HG03175 (cell line): ENCODE measurements around the gene PAMR1.
"Not testable (repeated sequence)": the region's sequence is repeated elsewhere in the genome, so short reads cannot be mapped to it uniquely, and the experiment has no call there.

Experiments
- ATAC-seq: cut with Tn5 transposase; IDR thresholded peaks from one replicate; pipeline ENCODE4 v1.9.1; 2021; ENCODE audit warnings: mild to moderate bottlenecking, moderate library complexity; ENCODE audit not compliant: unreplicated experiment

PAMR1 gene

GRCh38 chr11:35545391-35546003 lies 20.1 kb upstream of the PAMR1 start:
- no peak for ATAC-seq

DNA sequence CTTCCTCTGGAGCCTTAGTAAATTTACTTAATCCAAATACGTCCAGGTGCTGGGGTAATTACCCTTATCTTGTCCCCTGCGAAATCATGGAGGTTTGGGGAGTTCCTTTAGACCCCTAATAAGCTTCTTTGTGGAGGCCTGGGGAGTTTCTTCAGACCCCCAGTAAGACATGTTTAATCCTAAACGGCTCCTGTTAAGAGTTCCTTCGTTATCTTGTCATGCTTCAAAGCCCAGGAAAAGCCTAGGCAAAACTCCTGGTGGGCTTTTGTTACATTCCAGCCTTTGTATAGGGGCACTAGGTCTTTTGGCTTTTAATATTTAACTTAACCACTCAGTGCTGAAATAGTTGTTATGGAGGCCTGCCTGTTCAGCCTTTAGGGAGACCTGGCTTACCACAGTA lies 18.1 kb upstream of the PAMR1 start:
- no peak for ATAC-seq

- ATAC-seq, result no peak
Observed at GRCh38 chr11:35541621-35542375, 16.4 kb upstream of the PAMR1 start.

DNA sequence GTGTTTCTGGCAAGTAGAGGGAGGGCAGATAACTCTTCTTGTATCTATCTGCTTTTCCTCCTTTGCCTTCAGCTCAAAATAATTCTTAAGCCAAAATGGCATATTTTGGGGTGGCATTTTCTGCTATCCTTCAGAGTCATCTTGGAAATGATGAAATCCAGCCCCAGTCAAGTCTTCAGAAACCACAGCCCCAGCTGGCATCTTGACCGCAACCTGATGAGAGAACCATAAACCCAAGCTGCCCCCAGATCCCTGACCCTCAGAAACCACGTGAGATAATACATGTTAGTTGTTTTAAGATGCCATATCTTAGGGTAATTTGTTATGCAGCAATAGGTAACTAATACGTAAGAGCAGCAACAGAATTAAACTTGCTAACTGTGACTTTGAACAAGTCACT lies 15.1 kb upstream of the PAMR1 start:
- no peak for ATAC-seq

DNA sequence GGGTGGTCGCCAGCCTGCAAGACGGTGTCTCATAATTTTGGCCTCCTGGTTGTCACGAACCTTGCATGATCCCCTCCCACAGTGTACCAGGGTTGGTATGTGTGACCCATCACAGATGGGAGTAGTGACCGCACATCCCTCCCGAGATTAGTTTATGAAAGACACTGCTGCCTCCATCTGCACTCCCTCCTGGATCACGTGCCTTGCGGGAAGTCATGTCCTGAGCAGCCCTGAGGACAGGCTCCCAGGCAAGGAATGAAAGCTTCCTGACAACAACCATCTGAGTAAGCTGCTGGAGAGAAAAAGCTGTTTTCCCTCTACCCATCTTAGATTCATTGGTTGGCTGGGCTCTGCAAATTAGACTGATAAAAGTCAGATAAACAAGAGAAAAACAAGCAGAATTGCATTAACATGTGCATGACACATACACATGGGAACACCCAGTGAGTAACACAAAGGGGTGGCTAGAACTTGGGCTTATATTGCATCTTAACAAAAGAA lies 14.4 kb upstream of the PAMR1 start:
- no peak for ATAC-seq

DNA sequence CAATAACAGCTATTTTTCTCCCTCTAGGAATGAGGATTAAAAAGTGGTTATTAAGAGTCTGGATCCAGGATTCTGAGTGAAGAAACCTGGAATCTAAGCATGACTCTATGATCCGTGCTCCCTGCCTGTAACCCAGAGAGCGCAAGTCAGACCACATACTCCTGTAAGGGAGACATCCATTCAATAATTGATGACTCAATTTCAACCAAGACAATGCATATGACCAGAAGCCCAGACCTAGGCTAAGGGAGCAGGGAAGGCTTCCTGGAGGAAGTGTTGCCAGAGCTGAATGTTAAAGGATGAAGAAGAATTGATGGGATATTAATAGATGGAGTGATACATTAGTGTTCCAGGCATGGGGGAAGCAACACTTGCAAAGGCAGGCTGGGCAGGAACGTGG lies 13.8 kb upstream of the PAMR1 start:
- no peak for ATAC-seq

GRCh38 chr11:35536470-35536869 lies 11.1 kb upstream of the PAMR1 start:
- no peak for ATAC-seq

- no peak for ATAC-seq
Observed at GRCh38 chr11:35531246-35531645, 5.8 kb upstream of the PAMR1 start.

DNA sequence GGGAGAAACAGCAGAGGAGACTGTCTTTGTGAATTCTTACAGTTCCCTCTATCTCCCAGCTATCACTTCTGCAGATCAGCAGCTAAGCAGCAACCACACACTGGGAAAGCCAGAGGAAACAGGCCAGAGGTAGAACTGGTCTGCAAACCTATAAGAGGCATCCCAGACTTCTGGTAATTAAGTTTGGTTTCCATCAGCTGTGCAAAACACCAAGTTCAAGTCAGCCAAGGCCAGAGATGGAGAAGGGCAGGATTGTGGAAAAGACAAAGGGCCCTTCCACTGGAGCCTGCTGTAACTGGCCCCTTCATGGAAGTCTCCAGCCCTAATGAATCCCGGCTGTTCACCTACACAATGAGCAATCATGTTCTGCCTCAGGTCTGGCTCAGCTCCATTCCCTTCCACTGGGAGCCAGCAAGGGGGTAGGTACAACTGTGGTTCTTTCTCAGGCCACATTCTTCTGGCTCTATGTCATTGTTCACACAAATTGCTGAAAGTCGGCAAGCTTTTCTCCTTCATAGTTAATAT lies 4.6 kb upstream of the PAMR1 start:
- no peak for ATAC-seq

DNA sequence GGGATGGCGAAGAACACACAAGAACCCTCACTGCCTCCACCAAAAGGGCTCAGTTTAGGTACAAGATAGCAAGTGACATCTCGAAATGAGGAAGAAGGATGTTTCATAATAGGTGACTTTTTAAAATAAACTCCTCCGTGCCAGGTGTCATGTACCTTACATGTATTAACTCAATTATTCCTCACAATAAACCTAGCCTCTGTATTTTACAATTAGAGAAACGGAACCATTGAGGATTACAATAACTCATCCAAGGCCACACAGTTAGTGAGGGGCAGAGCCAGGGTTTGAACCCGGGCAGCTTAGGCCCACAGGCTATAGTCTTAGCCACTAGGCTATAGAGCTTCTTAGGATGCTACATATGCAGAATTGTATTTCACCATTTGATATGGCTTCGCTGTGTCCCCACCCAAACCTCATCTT lies 965 bp upstream of the PAMR1 start:
- ATAC-seq, result no peak

GRCh38 chr11:35524780-35525179 lies 636 bp downstream of the PAMR1 start:
- ATAC-seq, result no peak

DNA sequence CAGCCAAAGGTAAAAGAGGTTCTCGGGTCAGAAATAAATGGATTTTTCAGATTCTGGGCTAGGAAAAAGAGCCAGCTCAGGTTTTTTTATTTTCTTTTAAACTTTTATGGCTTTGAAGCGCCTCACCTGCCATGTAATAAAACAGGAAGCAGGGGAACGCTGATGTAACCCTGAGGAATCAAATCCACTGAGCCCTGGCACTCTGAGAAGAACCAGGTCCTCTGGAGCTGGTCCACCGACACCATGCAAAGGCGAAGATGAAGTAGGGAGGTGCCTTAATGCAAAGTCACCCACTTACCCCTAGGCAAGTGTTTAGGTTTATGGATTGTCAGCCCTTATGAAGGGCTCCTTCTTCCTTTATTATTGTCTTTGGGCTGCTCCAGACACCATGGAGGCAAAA lies 1.6 kb downstream of the PAMR1 start:
- no peak for ATAC-seq

DNA sequence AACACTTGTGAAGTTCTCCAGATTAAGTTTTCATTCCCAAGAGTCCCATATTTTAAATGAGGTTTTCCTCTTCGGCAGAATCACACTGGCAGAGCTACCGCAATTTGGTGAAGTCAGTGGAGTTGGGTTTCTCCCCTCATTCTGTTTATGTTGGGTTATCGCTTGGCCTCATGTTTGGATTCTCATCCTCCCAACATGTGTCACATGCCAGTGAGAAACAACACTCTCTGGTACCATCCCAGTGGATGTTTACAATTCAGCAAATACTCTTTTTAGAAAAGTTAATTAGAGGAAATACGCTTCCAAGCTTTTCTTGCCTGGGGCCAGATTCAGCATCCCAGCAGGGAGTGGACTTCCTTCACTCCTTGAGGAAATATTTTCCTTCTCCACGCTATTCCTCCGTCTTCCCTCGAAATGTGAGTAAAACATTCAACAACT lies 2.1 kb downstream of the PAMR1 start:
- ATAC-seq, result no peak

DNA sequence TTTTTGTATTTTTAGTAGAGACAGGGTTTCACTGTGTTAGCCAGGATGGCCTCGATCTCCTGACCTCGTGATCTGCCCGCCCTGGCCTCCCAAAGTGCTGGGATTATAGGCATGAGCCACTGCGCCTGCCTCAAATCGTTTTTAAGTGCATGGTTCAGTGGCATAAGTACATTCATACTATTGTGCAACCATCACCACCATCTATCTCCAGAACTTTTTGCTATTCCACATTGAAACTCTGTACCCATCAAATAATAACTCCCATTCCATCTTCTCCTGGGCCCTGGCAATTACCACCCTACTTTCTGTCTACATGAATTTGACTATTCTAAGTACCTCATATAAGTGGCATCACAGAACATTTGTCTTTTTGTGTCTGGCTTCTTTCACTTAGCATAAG lies 3.3 kb downstream of the PAMR1 start:
- not testable (repeated sequence) for ATAC-seq

DNA sequence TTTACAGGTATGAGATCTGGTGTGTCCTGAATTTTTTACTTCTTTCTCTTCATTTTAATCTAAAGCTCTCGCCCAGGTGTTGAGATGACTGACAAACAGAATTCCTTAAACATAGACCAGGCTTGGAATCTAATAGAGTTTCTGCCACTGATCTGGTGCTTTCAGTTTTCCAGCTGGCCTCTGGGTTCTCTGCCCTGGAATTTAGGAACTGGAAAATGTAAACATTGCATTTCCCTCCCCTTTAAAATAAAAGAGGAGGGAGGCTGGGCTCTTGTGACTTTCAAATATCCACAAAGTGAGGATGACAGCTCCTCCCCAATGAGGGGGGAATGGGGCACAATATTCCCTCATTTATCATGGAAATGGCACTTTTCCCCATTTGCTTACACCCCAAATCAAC lies 5.0 kb downstream of the PAMR1 start:
- no peak for ATAC-seq

DNA sequence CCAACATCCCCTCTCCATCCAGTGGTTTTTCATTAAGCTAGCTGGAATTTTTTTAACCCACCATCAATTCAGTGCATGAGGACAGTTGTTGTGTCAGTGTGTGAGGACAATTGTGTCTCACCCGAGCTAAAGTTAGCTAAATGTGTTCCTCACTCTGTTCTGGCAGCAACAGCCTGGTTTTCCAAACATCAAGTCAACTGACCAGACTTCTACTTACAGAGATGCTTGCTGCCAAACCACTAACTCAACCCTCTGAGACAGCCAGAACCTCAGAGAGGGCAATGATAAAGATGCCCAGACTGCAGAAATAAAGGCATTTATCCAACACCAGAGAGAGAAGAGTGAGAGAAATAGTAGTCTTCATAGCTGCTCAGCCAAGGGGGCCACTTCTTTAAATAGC lies 6.7 kb downstream of the PAMR1 start:
- ATAC-seq, result no peak

- ATAC-seq, result no peak
Observed at GRCh38 chr11:35517481-35517880, 7.9 kb downstream of the PAMR1 start.

DNA sequence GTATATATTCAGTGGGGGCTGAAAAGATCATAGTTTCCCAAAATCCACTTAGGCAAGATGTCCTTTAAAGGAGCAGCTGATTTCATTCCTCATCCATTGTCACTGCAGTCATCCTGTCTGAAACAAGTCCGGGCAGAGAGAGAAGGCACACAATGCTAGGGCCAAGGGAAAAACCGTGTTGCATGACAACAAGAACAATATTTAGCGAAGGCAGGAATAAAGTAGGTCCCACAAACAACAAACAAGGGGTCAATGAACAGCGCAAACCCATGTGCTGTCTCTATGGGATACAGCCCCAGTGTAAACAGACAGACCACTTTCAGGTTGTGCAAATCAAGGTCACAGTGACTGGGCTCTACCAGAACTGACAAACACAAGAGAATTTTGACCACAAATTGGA lies 9.0 kb downstream of the PAMR1 start:
- no peak for ATAC-seq

DNA sequence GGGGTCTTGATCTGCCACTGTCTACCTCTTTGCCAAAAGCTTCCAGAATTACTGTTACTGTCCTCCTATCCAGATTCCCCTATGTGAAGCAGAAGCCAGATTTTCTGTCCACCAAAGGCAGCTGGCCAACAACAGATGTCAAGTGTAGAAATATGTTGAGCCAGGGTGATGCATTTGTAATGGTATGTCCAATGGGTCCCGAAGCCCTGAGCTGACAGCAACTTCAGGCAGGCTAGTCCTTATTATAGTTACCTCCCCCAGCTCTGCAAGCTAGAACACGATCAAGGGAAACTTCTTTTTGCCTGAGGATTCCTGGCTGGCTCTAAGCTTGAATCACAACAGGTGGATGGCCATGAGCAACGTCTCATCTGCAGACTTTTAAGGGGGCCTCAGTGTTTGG lies 10.2 kb downstream of the PAMR1 start:
- ATAC-seq, result no peak

DNA sequence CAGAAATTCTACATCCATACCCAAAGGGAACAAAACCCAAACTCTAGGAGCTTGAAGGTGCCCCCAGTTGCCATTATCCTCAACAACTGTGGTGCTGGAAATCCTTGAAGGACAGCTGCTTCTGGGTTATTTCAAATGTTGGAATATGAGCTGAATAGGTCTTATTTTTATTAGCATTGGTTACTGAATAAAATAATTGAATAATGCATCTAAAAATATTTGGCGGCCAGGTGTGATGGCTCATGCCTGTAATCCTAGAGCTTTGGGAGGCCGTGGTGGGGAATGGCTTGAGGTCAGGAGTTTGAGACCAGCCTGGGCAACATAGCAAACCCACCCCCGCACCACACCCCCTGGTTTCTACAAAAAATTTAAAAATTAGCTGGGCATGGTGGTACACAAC lies 10.9 kb downstream of the PAMR1 start:
- no peak for ATAC-seq

GRCh38 chr11:35511666-35512065 lies 13.8 kb downstream of the PAMR1 start:
- no peak for ATAC-seq

GRCh38 chr11:35507688-35508087 lies 17.7 kb downstream of the PAMR1 start:
- ATAC-seq, result no peak
